GM15510 (cell line): ENCODE results near the gene LRRC74A.

ENCODE experiments used
- POLR2A ChIP-seq: IDR thresholded peaks from 3 replicates; pipeline ENCODE4 v1.6.1; 2011; ENCODE audit warnings: borderline replicate concordance; ENCODE audit not compliant: insufficient read length; ENCODE audit errors: extremely low read depth

The LRRC74A gene

GRCh38 chr14:76916040-76916715 lies 90.0 kb downstream of the LRRC74A start:
- no peak for TF ChIP-seq POLR2A

GRCh38 chr14:76917158-76917596 lies 91.0 kb downstream of the LRRC74A start:
- no peak for TF ChIP-seq POLR2A

- TF ChIP-seq POLR2A: no peak
These were observed 91.6 kb downstream of the LRRC74A start for GRCh38 chr14:76917745-76918255.

GRCh38 chr14:76918256-76918781 lies 92.1 kb downstream of the LRRC74A start:
- TF ChIP-seq POLR2A: no peak

- TF ChIP-seq POLR2A: no peak
These were observed 92.7 kb downstream of the LRRC74A start for GRCh38 chr14:76918782-76919394.
